LNCaP clone FGC (cell line): Measurements from ENCODE around the gene MEIS3.

Source experiments
- DNase-seq: peaks from one replicate; pipeline ENCODE4 v3.0.0-alpha.2; 2011; ENCODE audit warnings: low read depth
- H3K4me3 ChIP-seq: 2 replicates; pipeline ENCODE4 v1.5.1; 2011; ENCODE audit warnings: mild to moderate bottlenecking, low read depth, low read length, control low read depth
- TF ChIP-seq, protein P1 (sequence below): IDR thresholded peaks from 2 replicates; pipeline ENCODE4 v1.5.1; 2012; ENCODE audit warnings: mild to moderate bottlenecking; ENCODE audit not compliant: control insufficient read depth, insufficient read depth; ENCODE audit errors: extremely low read depth

Gene MEIS3

DNA sequence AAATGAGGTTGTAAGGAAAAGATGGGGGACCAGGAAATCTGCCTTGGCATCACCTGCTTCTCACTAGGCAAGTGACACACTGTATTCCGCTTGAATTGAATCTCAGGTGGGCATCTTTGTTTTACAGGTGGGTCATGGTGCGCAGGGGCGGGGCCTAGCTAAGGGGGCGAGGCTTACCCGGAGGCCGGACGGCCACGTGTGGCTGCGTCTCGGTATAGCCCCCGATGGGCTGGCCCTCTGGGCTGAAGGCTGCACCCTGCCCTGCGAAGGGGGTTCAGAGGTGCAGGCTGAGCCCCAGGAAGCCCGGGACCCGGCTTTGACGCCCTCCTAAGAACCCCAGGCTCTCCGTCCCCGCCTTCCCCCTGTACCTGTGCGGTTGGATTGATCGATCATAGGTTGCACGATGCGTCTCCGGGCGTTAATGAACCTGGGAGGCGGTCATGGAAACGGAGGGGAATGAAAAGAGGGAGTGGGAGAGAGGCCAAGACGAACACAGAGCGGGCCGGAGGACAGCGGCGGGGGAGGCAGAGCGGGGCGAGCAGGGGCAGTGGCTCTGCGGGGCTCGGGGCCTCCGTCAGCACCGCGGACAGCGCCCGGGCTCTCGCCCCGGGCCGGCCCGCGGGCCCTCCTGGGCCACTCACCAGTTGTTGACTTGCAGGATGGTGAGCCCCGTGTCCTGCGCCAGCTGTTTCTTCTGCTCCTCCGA, 12.5 kb downstream of the MEIS3 start:
- H3K4me3 ChIP-seq, result no peak overlapping the region
- DNase-seq, result no peak
- TF ChIP-seq, protein P1, sequence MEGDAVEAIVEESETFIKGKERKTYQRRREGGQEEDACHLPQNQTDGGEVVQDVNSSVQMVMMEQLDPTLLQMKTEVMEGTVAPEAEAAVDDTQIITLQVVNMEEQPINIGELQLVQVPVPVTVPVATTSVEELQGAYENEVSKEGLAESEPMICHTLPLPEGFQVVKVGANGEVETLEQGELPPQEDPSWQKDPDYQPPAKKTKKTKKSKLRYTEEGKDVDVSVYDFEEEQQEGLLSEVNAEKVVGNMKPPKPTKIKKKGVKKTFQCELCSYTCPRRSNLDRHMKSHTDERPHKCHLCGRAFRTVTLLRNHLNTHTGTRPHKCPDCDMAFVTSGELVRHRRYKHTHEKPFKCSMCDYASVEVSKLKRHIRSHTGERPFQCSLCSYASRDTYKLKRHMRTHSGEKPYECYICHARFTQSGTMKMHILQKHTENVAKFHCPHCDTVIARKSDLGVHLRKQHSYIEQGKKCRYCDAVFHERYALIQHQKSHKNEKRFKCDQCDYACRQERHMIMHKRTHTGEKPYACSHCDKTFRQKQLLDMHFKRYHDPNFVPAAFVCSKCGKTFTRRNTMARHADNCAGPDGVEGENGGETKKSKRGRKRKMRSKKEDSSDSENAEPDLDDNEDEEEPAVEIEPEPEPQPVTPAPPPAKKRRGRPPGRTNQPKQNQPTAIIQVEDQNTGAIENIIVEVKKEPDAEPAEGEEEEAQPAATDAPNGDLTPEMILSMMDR, result no peak

DNA sequence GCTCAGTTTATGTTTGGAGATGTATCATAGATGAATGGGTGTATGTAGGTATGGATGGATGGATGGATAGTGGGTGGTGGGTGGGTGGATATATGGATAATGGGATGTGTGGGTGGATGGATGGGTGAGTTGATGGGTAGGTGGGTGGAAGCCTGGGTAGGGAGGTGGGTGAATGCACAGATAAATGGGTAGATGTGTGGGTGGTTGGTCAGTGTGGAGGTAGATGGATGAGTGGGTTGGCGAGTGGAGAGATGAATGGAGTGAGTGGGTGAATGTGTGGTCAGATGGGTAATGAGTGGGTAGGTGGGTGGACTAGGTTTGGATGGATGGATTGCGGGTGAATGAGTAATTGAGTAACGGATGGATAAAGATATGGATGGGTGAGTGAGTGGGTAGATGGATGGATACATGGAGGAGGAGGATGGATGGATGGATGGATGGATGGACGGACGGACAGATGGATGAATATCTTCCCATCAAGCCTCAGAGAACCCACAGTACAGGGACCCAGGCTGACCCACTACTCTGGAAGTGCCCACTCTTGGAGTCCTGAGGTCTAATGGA, 13.4 kb downstream of the MEIS3 start:
- TF ChIP-seq, protein P1, result no peak
- no peak overlapping the region for H3K4me3 ChIP-seq
- no peak for DNase-seq

DNA sequence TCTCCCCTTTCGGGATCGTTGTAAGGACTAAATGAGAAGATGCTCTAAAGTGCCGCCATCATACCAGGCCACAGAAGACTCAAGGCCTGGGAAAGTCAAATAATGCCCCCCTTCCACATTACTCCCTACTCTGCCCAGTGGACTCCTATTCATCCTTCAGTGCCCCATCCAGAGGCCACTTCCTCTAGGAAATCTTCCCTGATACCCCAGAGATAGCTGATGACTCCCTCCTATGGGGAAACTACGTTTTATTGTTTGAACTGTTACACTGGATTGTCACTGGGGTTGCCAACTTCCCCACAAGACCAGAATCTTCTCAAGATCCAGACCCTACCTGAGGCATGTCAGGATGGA, 14.2 kb downstream of the MEIS3 start:
- TF ChIP-seq, protein P1, result no peak
- no peak overlapping the region for H3K4me3 ChIP-seq
- DNase-seq, result no peak

DNA sequence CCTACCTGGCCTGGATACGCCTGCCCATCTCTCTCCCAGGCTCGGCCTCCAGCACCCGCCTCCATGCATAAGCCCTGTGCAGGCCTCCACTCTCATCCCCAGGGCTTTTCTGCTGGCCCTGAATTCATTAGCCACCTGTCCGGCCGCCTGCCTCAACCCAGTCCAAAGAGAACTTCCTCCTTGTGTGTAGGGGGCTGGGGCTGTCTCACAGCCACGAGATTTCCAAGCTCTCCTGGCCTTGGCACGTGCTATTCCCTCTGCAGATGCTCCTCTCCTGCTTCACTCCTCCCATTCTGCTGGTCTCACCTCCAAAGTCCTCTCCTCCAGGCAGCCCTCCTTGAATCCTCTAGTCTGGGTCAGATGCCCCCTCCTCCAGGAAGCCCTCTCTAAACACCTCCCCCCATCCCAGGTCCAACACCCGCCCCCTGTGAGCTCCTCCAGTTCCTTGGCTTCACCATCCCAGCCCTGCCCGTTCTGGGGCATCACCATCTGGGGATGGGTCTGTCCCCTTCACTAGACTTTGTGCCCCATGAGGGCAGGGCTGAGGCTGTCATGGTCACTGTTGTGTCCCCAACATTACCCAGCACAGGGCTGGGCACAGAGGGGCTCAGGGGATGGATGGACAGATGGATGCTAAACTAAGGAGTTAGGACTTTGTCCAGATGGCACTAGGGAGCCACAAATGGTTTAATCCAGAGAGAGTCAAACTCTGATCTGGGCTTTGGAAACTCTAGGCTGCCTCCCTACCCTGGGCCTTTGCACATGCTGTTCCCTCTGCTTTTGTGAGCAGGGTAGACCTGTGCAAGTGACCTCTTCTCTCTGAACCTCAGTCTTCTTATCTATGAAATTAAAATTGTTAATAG, 14.8 kb downstream of the MEIS3 start:
- H3K4me3 ChIP-seq, result no peak overlapping the region
- TF ChIP-seq, protein P1, result no peak

DNA sequence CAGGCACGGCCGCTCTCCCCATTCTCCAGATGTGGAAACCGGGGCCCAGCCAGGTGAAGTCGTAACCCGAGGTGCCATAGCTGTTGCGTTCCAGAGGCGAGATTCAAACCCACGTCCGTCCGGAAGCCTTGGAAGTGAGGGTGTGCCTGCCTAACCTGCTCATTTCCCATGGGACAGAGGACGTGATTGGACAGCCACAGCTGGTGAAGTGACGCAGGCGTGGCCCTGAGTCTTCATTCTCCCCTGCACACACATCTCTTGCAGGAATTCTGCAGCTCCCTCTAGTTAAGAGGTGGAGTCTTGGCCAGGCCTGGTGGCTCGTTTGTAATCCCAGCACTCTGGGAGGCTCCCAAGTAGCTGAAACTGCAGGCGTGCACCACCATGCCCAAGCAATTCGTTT, 16.8 kb downstream of the MEIS3 start:
- no peak for DNase-seq
- H3K4me3 ChIP-seq, result no peak overlapping the region
- TF ChIP-seq, protein P1, result no peak

More for the DNA sequence above, 14.8 kb downstream of the MEIS3 start:
- DNase-seq, result no peak

DNA sequence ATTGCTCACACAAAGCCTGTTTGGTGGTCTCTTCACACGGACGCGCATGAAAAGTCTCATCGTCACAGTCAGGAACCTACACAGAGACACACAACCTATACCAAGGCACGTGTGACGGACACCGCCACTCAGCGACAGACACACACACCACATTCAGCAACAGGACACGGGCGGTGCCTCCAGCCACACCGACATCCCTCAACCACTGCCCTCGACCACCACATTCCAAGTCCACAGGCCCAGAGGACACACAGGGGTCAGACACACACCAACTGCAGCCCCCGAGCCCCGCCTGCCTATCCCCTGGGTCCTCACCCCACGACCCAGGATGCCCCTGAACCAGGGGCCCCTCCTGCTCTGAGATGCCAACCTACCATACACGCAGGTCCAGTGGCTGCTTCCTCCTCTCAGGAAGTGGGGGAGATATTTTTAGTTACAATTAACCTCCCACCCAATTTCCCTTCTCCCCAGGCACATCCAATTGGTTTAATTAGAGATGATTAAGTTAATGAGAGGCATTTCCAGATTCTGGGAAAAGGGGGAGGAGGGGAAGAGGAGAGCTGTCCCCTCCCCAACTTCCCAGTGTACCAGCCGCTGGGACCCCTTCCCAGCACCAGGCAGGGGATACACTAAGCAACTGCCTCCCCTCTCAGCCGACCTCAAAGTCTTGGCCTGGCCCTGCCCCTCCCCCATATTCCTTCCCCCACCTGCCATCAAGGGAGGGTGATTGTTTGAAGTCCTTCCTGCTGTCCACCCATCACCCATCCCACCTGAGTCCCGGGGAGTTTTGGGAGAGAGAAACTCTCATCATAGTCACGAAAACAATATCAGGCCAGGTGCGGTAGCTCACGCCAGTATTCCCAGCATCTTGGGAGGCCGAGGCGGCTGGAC, 20.4 kb downstream of the MEIS3 start:
- TF ChIP-seq, protein P1, result no peak
- DNase-seq, result no peak
- no peak overlapping the region for H3K4me3 ChIP-seq
